Measurements from ENCODE around the gene STRN3.

GRCh38 chr14:30966415-30967363, 59.5 kb downstream of the STRN3 start:
- TF ChIP-seq CTCF (IDR thresholded peaks at IDR 0.05; ENCODE audit: low read depth, low read length, missing input control): no peak
- TF ChIP-seq YY1 (IDR thresholded peaks at IDR 0.05): no peak
- no peak for TF ChIP-seq NR2F2 (IDR thresholded peaks at IDR 0.05)
- no peak for TF ChIP-seq REST (IDR thresholded peaks at IDR 0.05)
- no peak for TF ChIP-seq EGR1 (IDR thresholded peaks at IDR 0.05; ENCODE audit: low read depth in 2 of 2)
- no peak for TF ChIP-seq ATF3 (IDR thresholded peaks at IDR 0.05)

Data from liver (tissue), 3 donors.